Muscle layer of colon (tissue), 2 donors: ENCODE results near the gene LCP1.

ENCODE experiments used
- H3K27ac ChIP-seq: one replicate; pipeline ENCODE4 v1.7.0; 2013; ENCODE audit warnings: low read depth, mild to moderate bottlenecking, low read length, moderate library complexity
- H3K27me3 ChIP-seq, 2 donors: one replicate each; pipeline ENCODE4 v1.7.0; 2013; ENCODE audit warnings: low read length in 2 of 2, mild to moderate bottlenecking in 2 of 2; ENCODE audit not compliant: insufficient read depth in 2 of 2, control insufficient read depth in 1 of 2
- H3K36me3 ChIP-seq: one replicate; pipeline ENCODE4 v1.7.0; 2013; ENCODE audit warnings: mild to moderate bottlenecking, low read length; ENCODE audit not compliant: insufficient read depth
- H3K4me1 ChIP-seq: one replicate; pipeline ENCODE4 v1.7.0; 2013; ENCODE audit warnings: mild to moderate bottlenecking, low read length; ENCODE audit not compliant: insufficient read depth
- H3K4me3 ChIP-seq, 2 donors: one replicate each; pipeline ENCODE4 v1.7.0; 2013; ENCODE audit warnings: low read length in 2 of 2, low read depth in 1 of 2, mild to moderate bottlenecking in 1 of 2, moderate library complexity in 1 of 2
- H3K9ac ChIP-seq: one replicate; pipeline ENCODE4 v1.7.0; 2013; ENCODE audit warnings: low read length
- H3K9me3 ChIP-seq: one replicate; pipeline ENCODE4 v1.7.0; 2013; ENCODE audit warnings: mild to moderate bottlenecking, low read length
- donor health status: abdominal sarcoma.
- donor health status: Adenocarcinoma of cecum.

LCP1 gene

GRCh38 chr13:46202188-46202795 lies 20.3 kb upstream of the LCP1 start:
- Histone ChIP-seq H3K4me1 (no peaks in the 10 kb centered on the region), H3K9ac (no peak overlapping the region), H3K4me3 (no peak overlapping the region), H3K36me3 (no peaks in the 10 kb centered on the region), H3K27ac (no peak overlapping the region), H3K27me3 (no peaks in the 10 kb centered on the region), H3K9me3 (no peaks in the 10 kb centered on the region)

GRCh38 chr13:46198696-46199193 lies 16.8 kb upstream of the LCP1 start:
- H3K9me3 ChIP-seq = no peaks in the 10 kb centered on the region
- no peaks in the 10 kb centered on the region for H3K27me3 ChIP-seq
- H3K36me3 ChIP-seq = no peaks in the 10 kb centered on the region
- no peaks in the 10 kb centered on the region for H3K4me1 ChIP-seq
- H3K4me3 ChIP-seq = no peak overlapping the region
- H3K9ac ChIP-seq = no peak overlapping the region
- no peak overlapping the region for H3K27ac ChIP-seq

- H3K27me3 ChIP-seq = no peaks in the 10 kb centered on the region
- no peaks in the 10 kb centered on the region for H3K36me3 ChIP-seq
- H3K4me3 ChIP-seq = no peak overlapping the region
- H3K4me1 ChIP-seq = no peaks in the 10 kb centered on the region
- no peaks in the 10 kb centered on the region for H3K9me3 ChIP-seq
- H3K27ac ChIP-seq = no peak overlapping the region
- no peak overlapping the region for H3K9ac ChIP-seq
Measured at GRCh38 chr13:46197299-46198048, 15.5 kb upstream of the LCP1 start.

GRCh38 chr13:46195016-46195415 lies 13.0 kb upstream of the LCP1 start:
- Histone ChIP-seq H3K4me3 (no peak overlapping the region), H3K27ac (no peak overlapping the region), H3K4me1 (no peaks in the 10 kb centered on the region), H3K36me3 (no peaks in the 10 kb centered on the region), H3K9ac (no peak overlapping the region), H3K27me3 (no peaks in the 10 kb centered on the region), H3K9me3 (no peaks in the 10 kb centered on the region)

GRCh38 chr13:46192412-46192811 lies 10.4 kb upstream of the LCP1 start:
- no peaks in the 10 kb centered on the region for H3K36me3 ChIP-seq
- H3K9me3 ChIP-seq = no peaks in the 10 kb centered on the region
- H3K27me3 ChIP-seq = no peaks in the 10 kb centered on the region
- no peaks in the 10 kb centered on the region for H3K4me1 ChIP-seq
- H3K27ac ChIP-seq = no peak overlapping the region
- H3K4me3 ChIP-seq = no peak overlapping the region
- no peak overlapping the region for H3K9ac ChIP-seq

- Histone ChIP-seq H3K9ac (no peak overlapping the region), H3K9me3 (no peaks in the 10 kb centered on the region), H3K36me3 (no peaks in the 10 kb centered on the region), H3K27ac (no peak overlapping the region), H3K27me3 (no peaks in the 10 kb centered on the region), H3K4me1 (no peaks in the 10 kb centered on the region), H3K4me3 (no peak overlapping the region)
Measured at GRCh38 chr13:46185634-46186033, 3.7 kb upstream of the LCP1 start.

GRCh38 chr13:46184277-46184699 lies 2.3 kb upstream of the LCP1 start:
- H3K27ac ChIP-seq = no peak overlapping the region
- H3K27me3 ChIP-seq = no peaks in the 10 kb centered on the region
- no peak overlapping the region for H3K4me3 ChIP-seq
- no peak overlapping the region for H3K9ac ChIP-seq
- no peaks in the 10 kb centered on the region for H3K9me3 ChIP-seq
- no peaks in the 10 kb centered on the region for H3K4me1 ChIP-seq
- no peaks in the 10 kb centered on the region for H3K36me3 ChIP-seq

- H3K4me3 ChIP-seq = no peak overlapping the region
- H3K36me3 ChIP-seq = no peaks in the 10 kb centered on the region
- no peak overlapping the region for H3K27ac ChIP-seq
Measured at GRCh38 chr13:46183018-46183946, 1.3 kb upstream of the LCP1 start.

GRCh38 chr13:46182491-46182877 lies 507 bp upstream of the LCP1 start:
- Histone ChIP-seq H3K4me3 (no peak overlapping the region), H3K27me3 (no peaks in the 10 kb centered on the region), H3K27ac (no peak overlapping the region), H3K9ac (no peak overlapping the region), H3K36me3 (no peaks in the 10 kb centered on the region), H3K4me1 (no peaks in the 10 kb centered on the region), H3K9me3 (no peaks in the 10 kb centered on the region)

More at GRCh38 chr13:46183018-46183946, 1.3 kb upstream of the LCP1 start:
- H3K27me3 ChIP-seq = no peaks in the 10 kb centered on the region
- H3K9ac ChIP-seq = no peak overlapping the region
- no peaks in the 10 kb centered on the region for H3K4me1 ChIP-seq
- no peaks in the 10 kb centered on the region for H3K9me3 ChIP-seq

- H3K4me1 ChIP-seq = no peaks in the 10 kb centered on the region
- H3K27me3 ChIP-seq = no peaks in the 10 kb centered on the region
- H3K9me3 ChIP-seq = no peaks in the 10 kb centered on the region
- no peak overlapping the region for H3K27ac ChIP-seq
- H3K36me3 ChIP-seq = no peaks in the 10 kb centered on the region
- no peak overlapping the region for H3K9ac ChIP-seq
- H3K4me3 ChIP-seq = no peak overlapping the region
Measured at GRCh38 chr13:46181377-46181839, 569 bp downstream of the LCP1 start.
